ENCODE results near the gene PTPRC.

DNA sequence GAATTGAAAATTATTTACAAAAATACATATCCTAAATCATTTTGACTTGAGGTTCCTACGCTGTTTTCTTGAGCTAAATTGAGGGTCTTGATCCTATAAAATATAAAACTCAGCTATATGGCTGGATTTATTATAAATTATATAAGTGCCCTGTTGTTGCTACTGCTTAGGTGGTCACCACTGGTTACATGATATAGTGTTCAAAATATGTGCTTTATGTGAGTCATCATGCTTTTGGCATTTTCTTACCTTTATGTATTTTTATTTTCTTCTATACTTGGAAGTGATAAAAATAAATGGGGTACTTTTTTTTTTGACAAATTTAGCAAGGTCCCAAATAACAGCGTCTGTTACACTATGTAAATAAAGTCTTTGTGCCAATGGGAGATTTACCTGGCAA is 31.1 kb upstream of the PTPRC start:
- TF ChIP-seq POLR2A (IDR thresholded peaks at IDR 0.05) (no peak), POLR2AphosphoS5 (IDR thresholded peaks at IDR 0.05; ENCODE audit: insufficient read depth in 1 of 2, low read depth in 1 of 2) (no peak)
- TF ChIP-seq, protein P1, sequence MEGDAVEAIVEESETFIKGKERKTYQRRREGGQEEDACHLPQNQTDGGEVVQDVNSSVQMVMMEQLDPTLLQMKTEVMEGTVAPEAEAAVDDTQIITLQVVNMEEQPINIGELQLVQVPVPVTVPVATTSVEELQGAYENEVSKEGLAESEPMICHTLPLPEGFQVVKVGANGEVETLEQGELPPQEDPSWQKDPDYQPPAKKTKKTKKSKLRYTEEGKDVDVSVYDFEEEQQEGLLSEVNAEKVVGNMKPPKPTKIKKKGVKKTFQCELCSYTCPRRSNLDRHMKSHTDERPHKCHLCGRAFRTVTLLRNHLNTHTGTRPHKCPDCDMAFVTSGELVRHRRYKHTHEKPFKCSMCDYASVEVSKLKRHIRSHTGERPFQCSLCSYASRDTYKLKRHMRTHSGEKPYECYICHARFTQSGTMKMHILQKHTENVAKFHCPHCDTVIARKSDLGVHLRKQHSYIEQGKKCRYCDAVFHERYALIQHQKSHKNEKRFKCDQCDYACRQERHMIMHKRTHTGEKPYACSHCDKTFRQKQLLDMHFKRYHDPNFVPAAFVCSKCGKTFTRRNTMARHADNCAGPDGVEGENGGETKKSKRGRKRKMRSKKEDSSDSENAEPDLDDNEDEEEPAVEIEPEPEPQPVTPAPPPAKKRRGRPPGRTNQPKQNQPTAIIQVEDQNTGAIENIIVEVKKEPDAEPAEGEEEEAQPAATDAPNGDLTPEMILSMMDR (IDR thresholded peaks at IDR 0.05) = no peak

Measured in vagina (tissue), 2 donors.